Measurements from ENCODE around the gene SRSF7.
"Not testable (repeated sequence)": the region's sequence is repeated elsewhere in the genome, so short reads cannot be mapped to it uniquely, and the experiment has no call there.

Gene SRSF7

GRCh38 chr2:38778687-38779082, 27.5 kb upstream of the SRSF7 start:
- TF ChIP-seq TAF1 (IDR thresholded peaks at IDR 0.05; ENCODE audit: borderline replicate concordance, low read depth, low read length) (no peak), POLR2A (IDR thresholded peaks at IDR 0.05; ENCODE audit: low read depth, low read length) (no peak), POLR2AphosphoS5 (IDR thresholded peaks at IDR 0.05; ENCODE audit: low read depth, low read length) (no peak)
- DNase-seq (ENCODE audit: insufficient read length) (no peak), FAIRE-seq (peak; percentile 30)

- no peak for TF ChIP-seq POLR2AphosphoS5 (IDR thresholded peaks at IDR 0.05; ENCODE audit: low read depth, low read length)
- no peak for TF ChIP-seq TAF1 (IDR thresholded peaks at IDR 0.05; ENCODE audit: borderline replicate concordance, low read depth, low read length)
- TF ChIP-seq POLR2A (IDR thresholded peaks at IDR 0.05; ENCODE audit: low read depth, low read length) = no peak
- DNase-seq (ENCODE audit: insufficient read length) (no peak), FAIRE-seq (no peak)
Observed at GRCh38 chr2:38776531-38776930, 25.4 kb upstream of the SRSF7 start.

DNA sequence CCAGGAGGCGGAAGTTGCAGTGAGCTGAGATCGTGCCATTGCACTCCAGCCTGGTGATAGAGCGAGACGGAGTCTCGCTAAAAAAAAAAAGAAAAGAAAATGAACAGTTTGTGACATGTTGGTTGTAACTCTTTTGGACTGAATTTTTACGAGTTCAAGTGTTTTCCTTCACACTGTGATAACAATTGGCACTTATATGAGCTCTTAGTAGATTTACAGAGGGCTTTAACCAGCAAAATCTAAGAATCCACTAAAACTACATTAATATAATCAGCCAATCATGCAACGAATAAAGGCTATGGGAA, 24.7 kb upstream of the SRSF7 start:
- DNase-seq (ENCODE audit: insufficient read length) (no peak), FAIRE-seq (no peak)
- TF ChIP-seq POLR2AphosphoS5 (IDR thresholded peaks at IDR 0.05; ENCODE audit: low read depth, low read length) (no peak), TAF1 (IDR thresholded peaks at IDR 0.05; ENCODE audit: borderline replicate concordance, low read depth, low read length) (no peak), POLR2A (IDR thresholded peaks at IDR 0.05; ENCODE audit: low read depth, low read length) (no peak)

- no peak for TF ChIP-seq POLR2AphosphoS5 (IDR thresholded peaks at IDR 0.05; ENCODE audit: low read depth, low read length)
- TF ChIP-seq TAF1 (IDR thresholded peaks at IDR 0.05; ENCODE audit: borderline replicate concordance, low read depth, low read length) = no peak
- TF ChIP-seq POLR2A (IDR thresholded peaks at IDR 0.05; ENCODE audit: low read depth, low read length) = no peak
- DNase-seq (ENCODE audit: insufficient read length) (no peak), FAIRE-seq (no peak)
Observed at GRCh38 chr2:38775097-38775920, 24.1 kb upstream of the SRSF7 start.

GRCh38 chr2:38771632-38772031, 20.5 kb upstream of the SRSF7 start:
- no peak for FAIRE-seq
- TF ChIP-seq TAF1 (IDR thresholded peaks at IDR 0.05; ENCODE audit: borderline replicate concordance, low read depth, low read length) = no peak
- TF ChIP-seq POLR2AphosphoS5 (IDR thresholded peaks at IDR 0.05; ENCODE audit: low read depth, low read length) = no peak
- TF ChIP-seq POLR2A (IDR thresholded peaks at IDR 0.05; ENCODE audit: low read depth, low read length) = no peak
- DNase-seq (ENCODE audit: insufficient read length) = no peak

GRCh38 chr2:38765551-38765950, 14.4 kb upstream of the SRSF7 start:
- TF ChIP-seq POLR2AphosphoS5 (IDR thresholded peaks at IDR 0.05; ENCODE audit: low read depth, low read length) = no peak
- no peak for TF ChIP-seq TAF1 (IDR thresholded peaks at IDR 0.05; ENCODE audit: borderline replicate concordance, low read depth, low read length)
- no peak for TF ChIP-seq POLR2A (IDR thresholded peaks at IDR 0.05; ENCODE audit: low read depth, low read length)
- DNase-seq (ENCODE audit: insufficient read length) = no peak
- no peak for FAIRE-seq

GRCh38 chr2:38765149-38765548, 14.0 kb upstream of the SRSF7 start:
- DNase-seq (ENCODE audit: insufficient read length) (no peak), FAIRE-seq (no peak)
- no peak for TF ChIP-seq POLR2AphosphoS5 (IDR thresholded peaks at IDR 0.05; ENCODE audit: low read depth, low read length)
- no peak for TF ChIP-seq POLR2A (IDR thresholded peaks at IDR 0.05; ENCODE audit: low read depth, low read length)
- no peak for TF ChIP-seq TAF1 (IDR thresholded peaks at IDR 0.05; ENCODE audit: borderline replicate concordance, low read depth, low read length)

GRCh38 chr2:38763728-38764127, 12.6 kb upstream of the SRSF7 start:
- DNase-seq (ENCODE audit: insufficient read length) (no peak), FAIRE-seq (no peak)
- TF ChIP-seq POLR2AphosphoS5 (IDR thresholded peaks at IDR 0.05; ENCODE audit: low read depth, low read length) = no peak
- TF ChIP-seq POLR2A (IDR thresholded peaks at IDR 0.05; ENCODE audit: low read depth, low read length) = no peak
- TF ChIP-seq TAF1 (IDR thresholded peaks at IDR 0.05; ENCODE audit: borderline replicate concordance, low read depth, low read length) = no peak

GRCh38 chr2:38763228-38763627, 12.1 kb upstream of the SRSF7 start:
- no peak for TF ChIP-seq TAF1 (IDR thresholded peaks at IDR 0.05; ENCODE audit: borderline replicate concordance, low read depth, low read length)
- TF ChIP-seq POLR2A (IDR thresholded peaks at IDR 0.05; ENCODE audit: low read depth, low read length) = no peak
- no peak for TF ChIP-seq POLR2AphosphoS5 (IDR thresholded peaks at IDR 0.05; ENCODE audit: low read depth, low read length)
- no peak for DNase-seq (ENCODE audit: insufficient read length)
- no peak for FAIRE-seq

GRCh38 chr2:38755891-38756290, 4.7 kb upstream of the SRSF7 start:
- not testable (repeated sequence) for DNase-seq (ENCODE audit: insufficient read length); FAIRE-seq

DNA sequence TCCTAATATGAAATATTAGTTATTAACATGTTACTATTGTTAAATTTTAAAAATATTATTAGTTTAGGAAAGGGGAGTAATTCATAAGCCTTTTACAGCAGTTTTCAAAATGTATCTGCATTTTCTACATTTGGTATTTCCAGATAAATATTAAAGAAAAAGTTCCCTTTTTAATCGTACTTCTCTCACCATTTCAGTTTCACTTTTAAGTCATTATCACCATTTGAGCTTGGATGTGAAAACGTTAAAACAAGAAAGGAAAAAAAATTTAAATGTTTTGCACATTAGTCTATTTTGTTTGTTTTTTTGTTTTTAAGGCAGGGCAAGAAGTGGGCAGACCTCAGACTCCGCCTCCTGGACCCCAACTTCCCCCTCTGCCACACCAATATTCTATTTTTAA, 3.3 kb upstream of the SRSF7 start:
- FAIRE-seq (no peak), DNase-seq (ENCODE audit: insufficient read length) (no peak)
- TF ChIP-seq POLR2A (IDR thresholded peaks at IDR 0.05; ENCODE audit: low read depth, low read length) = no peak
- TF ChIP-seq POLR2AphosphoS5 (IDR thresholded peaks at IDR 0.05; ENCODE audit: low read depth, low read length) = no peak
- no peak for TF ChIP-seq TAF1 (IDR thresholded peaks at IDR 0.05; ENCODE audit: borderline replicate concordance, low read depth, low read length)

- FAIRE-seq (no peak), DNase-seq (ENCODE audit: insufficient read length) (no peak)
- TF ChIP-seq POLR2AphosphoS5 (IDR thresholded peaks at IDR 0.05; ENCODE audit: low read depth, low read length) (no peak), TAF1 (IDR thresholded peaks at IDR 0.05; ENCODE audit: borderline replicate concordance, low read depth, low read length) (no peak), POLR2A (IDR thresholded peaks at IDR 0.05; ENCODE audit: low read depth, low read length) (no peak)
Observed at GRCh38 chr2:38754049-38754448, 2.9 kb upstream of the SRSF7 start.

All from GM12892 (cell line).